DND-41 (cell line): ENCODE data around the gene CPNE5.

ENCODE experiments used
- ATAC-seq: fragments of 200-7000 bp; cut with Tn5 transposase; 3 replicates; pipeline ENCODE4 v1.9.1; 2021; ENCODE audit warnings: low read depth; ENCODE audit not compliant: insufficient read depth
- DNase-seq: peaks from one replicate; pipeline ENCODE4 v3.0.0-alpha.2; 2020
- H2AFZ ChIP-seq: 2 replicates; pipeline ENCODE4 v1.6.0; 2012; ENCODE audit warnings: low read depth, low read length
- H3K27ac ChIP-seq: 2 replicates; pipeline ENCODE4 v1.5.1; 2012; ENCODE audit warnings: low read length, inconsistent platforms
- H3K27me3 ChIP-seq: fragments of 200-600 bp; sonication (generic); 2 replicates; pipeline ENCODE4 v1.6.0; 2012; ENCODE audit warnings: low read length, mild to moderate bottlenecking, inconsistent platforms; ENCODE audit not compliant: insufficient read depth, poor library complexity
- H3K36me3 ChIP-seq: 2 replicates; pipeline ENCODE4 v1.5.1; 2012; ENCODE audit warnings: low read length, inconsistent platforms; ENCODE audit not compliant: insufficient read depth
- H3K4me1 ChIP-seq: 2 replicates; pipeline ENCODE4 v1.5.1; 2012; ENCODE audit warnings: mild to moderate bottlenecking, low read length; ENCODE audit not compliant: insufficient read depth
- H3K4me2 ChIP-seq: 2 replicates; pipeline ENCODE4 v1.6.0; 2012; ENCODE audit warnings: mild to moderate bottlenecking, moderate library complexity, low read length, inconsistent platforms; ENCODE audit not compliant: insufficient read depth
- H3K4me3 ChIP-seq, 2 experiments: fragments of 200-600 bp in 1 of 2; shearing (Covaris generic) in 1 of 2; 2 replicates each; pipeline ENCODE4 v1.5.1; 2012 to 2016; ENCODE audit warnings: inconsistent platforms in 2 of 2, low read length in 2 of 2, mild to moderate bottlenecking in 2 of 2, low read depth in 1 of 2, moderate library complexity in 1 of 2
- H3K79me2 ChIP-seq: 2 replicates; pipeline ENCODE4 v1.6.0; 2012; ENCODE audit warnings: low read length, inconsistent platforms; ENCODE audit not compliant: insufficient read depth
- H3K9ac ChIP-seq: 2 replicates; pipeline ENCODE4 v1.6.0; 2012; ENCODE audit warnings: low read depth, mild to moderate bottlenecking, inconsistent platforms, low read length, moderate library complexity
- H3K9me3 ChIP-seq: 2 replicates; pipeline ENCODE4 v1.5.1; 2012; ENCODE audit warnings: low read length, moderate library complexity, mild to moderate bottlenecking, inconsistent platforms; ENCODE audit not compliant: insufficient read depth, severe bottlenecking
- H4K20me1 ChIP-seq: 2 replicates; pipeline ENCODE4 v1.6.0; 2012; ENCODE audit warnings: low read length; ENCODE audit not compliant: insufficient read depth
- EZH2 ChIP-seq: IDR thresholded peaks from 3 replicates; pipeline ENCODE4 v1.6.1; 2012; ENCODE audit warnings: borderline replicate concordance, low read depth, mild to moderate bottlenecking, moderate library complexity, low read length, inconsistent platforms; ENCODE audit not compliant: severe bottlenecking
- TF ChIP-seq, protein P1 (sequence below): IDR thresholded peaks from 2 replicates; pipeline ENCODE4 v1.5.1; 2012; ENCODE audit warnings: borderline replicate concordance, low read length, moderate library complexity, mild to moderate bottlenecking; ENCODE audit not compliant: poor library complexity, severe bottlenecking; ENCODE audit errors: extremely low read depth

The CPNE5 gene

GRCh38 chr6:36793296-36793912 is 45.8 kb downstream of the CPNE5 start:
- peaks cover 3% of the 10 kb centered on the region; the same call in 1 of the 2 replicates for H3K4me1 ChIP-seq
- H2AFZ ChIP-seq, result no peak overlapping the region
- H3K4me3 ChIP-seq, result no peak overlapping the region
- H3K9ac ChIP-seq, result no peak overlapping the region
- H3K36me3 ChIP-seq, result no peaks in the 10 kb centered on the region
- H4K20me1 ChIP-seq, result no peaks in the 10 kb centered on the region
- no peak for DNase-seq
- H3K4me2 ChIP-seq, result no peak overlapping the region
- TF ChIP-seq, protein P1, sequence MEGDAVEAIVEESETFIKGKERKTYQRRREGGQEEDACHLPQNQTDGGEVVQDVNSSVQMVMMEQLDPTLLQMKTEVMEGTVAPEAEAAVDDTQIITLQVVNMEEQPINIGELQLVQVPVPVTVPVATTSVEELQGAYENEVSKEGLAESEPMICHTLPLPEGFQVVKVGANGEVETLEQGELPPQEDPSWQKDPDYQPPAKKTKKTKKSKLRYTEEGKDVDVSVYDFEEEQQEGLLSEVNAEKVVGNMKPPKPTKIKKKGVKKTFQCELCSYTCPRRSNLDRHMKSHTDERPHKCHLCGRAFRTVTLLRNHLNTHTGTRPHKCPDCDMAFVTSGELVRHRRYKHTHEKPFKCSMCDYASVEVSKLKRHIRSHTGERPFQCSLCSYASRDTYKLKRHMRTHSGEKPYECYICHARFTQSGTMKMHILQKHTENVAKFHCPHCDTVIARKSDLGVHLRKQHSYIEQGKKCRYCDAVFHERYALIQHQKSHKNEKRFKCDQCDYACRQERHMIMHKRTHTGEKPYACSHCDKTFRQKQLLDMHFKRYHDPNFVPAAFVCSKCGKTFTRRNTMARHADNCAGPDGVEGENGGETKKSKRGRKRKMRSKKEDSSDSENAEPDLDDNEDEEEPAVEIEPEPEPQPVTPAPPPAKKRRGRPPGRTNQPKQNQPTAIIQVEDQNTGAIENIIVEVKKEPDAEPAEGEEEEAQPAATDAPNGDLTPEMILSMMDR, result no peak
- TF ChIP-seq EZH2, result no peak
- H3K27me3 ChIP-seq, result no peaks in the 10 kb centered on the region
- H3K9me3 ChIP-seq, result no peaks in the 10 kb centered on the region
- ATAC-seq, result no peak
- no peaks in the 10 kb centered on the region for H3K79me2 ChIP-seq
- no peak overlapping the region for H3K27ac ChIP-seq

DNA sequence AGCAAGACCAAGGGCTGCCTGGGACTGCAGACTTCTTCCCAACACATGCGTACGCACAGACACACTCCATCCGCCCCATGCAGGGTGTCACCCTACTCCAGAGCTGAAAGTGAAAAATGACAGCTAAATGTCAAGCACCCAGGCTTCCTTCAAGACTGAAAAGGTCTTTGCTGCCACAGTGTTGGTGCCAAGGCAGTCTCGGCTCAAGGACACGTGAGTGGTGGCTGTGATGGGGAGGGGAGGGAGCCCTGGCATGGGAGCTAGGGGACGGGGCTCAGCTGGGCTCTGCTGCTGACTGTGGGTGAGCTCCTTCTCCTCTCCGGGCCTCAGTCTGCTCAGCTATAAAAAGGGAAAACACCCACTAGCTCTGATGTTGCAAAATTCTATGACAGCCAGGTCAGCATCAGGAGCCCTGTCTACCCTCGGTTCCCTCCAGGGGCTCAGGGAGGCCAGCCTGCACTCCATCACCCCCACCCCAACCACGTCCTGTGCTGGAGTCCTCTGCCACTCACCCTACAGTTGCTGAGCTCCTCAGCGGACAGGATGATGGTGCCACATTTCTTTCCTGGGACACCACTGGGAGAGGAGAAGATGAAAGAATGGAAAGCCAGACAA is 47.6 kb downstream of the CPNE5 start:
- Histone ChIP-seq H3K9me3 (no peaks in the 10 kb centered on the region), H4K20me1 (no peaks in the 10 kb centered on the region)

DNA sequence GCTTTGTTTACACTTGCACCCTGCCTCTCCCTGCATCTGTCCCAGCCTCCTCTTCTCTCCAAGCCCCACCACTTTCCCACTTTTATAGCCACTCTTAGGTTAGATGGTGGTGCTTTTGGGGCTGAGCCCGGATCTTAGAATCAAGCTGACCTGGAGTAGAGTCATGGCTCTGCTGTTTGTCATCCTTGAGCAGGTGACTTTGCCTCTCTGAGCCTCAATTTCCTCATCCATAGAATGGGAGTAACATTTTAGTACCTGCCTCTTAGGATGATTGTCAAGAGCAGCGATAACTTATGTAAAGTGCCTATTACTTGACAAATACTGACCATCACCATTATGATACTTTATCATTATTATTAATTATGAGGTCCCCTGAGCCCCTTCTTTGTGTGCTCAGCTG is 48.2 kb downstream of the CPNE5 start:
- peaks cover 3% of the 10 kb centered on the region; the same call in 1 of the 2 replicates for H3K4me1 ChIP-seq
- H3K4me2 ChIP-seq, result no peak overlapping the region
- H3K9ac ChIP-seq, result no peak overlapping the region
- no peak for ATAC-seq
- H3K27ac ChIP-seq, result no peak overlapping the region
- H3K79me2 ChIP-seq, result no peaks in the 10 kb centered on the region
- DNase-seq, result no peak
- no peak overlapping the region for H3K4me3 ChIP-seq
- no peaks in the 10 kb centered on the region for H3K27me3 ChIP-seq
- no peaks in the 10 kb centered on the region for H3K36me3 ChIP-seq
- H3K9me3 ChIP-seq, result no peaks in the 10 kb centered on the region
- H4K20me1 ChIP-seq, result no peaks in the 10 kb centered on the region
- TF ChIP-seq, protein P1, result no peak
- TF ChIP-seq EZH2, result no peak
- H2AFZ ChIP-seq, result no peak overlapping the region

More for the DNA sequence above, 47.6 kb downstream of the CPNE5 start:
- TF ChIP-seq, protein P1, result no peak
- TF ChIP-seq EZH2, result no peak
- peaks cover 3% of the 10 kb centered on the region; the same call in 1 of the 2 replicates for H3K4me1 ChIP-seq
- no peaks in the 10 kb centered on the region for H3K36me3 ChIP-seq
- H3K4me3 ChIP-seq, result no peak overlapping the region
- H3K79me2 ChIP-seq, result no peaks in the 10 kb centered on the region
- no peak overlapping the region for H3K9ac ChIP-seq
- ATAC-seq (peak; percentile 60), DNase-seq (no peak)
- no peaks in the 10 kb centered on the region for H3K27me3 ChIP-seq
- no peak overlapping the region for H2AFZ ChIP-seq
- H3K27ac ChIP-seq, result no peak overlapping the region
- no peak overlapping the region for H3K4me2 ChIP-seq
